Measurements from ENCODE around the gene CCNH. TPM values are rescaled to one million over a fixed set of nuclear protein-coding genes. Genes with fewer than 3 reads are reported as not detected.

CCNH gene
- total RNA-seq, 1 donor from 2014 or later, result 124 TPM

- DNase-seq (ENCODE audit: low spot score), result no peak
Observed at GRCh38 chr5:87403899-87404298, 8.8 kb downstream of the CCNH start.

GRCh38 chr5:87403409-87403808 is 9.3 kb downstream of the CCNH start:
- DNase-seq (ENCODE audit: low spot score), result no peak

GRCh38 chr5:87401626-87402025 is 11.1 kb downstream of the CCNH start:
- no peak for DNase-seq (ENCODE audit: low spot score)

GRCh38 chr5:87400305-87400899 is 12.3 kb downstream of the CCNH start:
- DNase-seq (ENCODE audit: low spot score), result no peak

GRCh38 chr5:87399720-87400119 is 13.0 kb downstream of the CCNH start:
- DNase-seq (ENCODE audit: low spot score), result no peak

GRCh38 chr5:87398981-87399614 is 13.6 kb downstream of the CCNH start:
- DNase-seq (ENCODE audit: low spot score), result no peak

GRCh38 chr5:87394411-87395165 is 18.1 kb downstream of the CCNH start:
- DNase-seq (ENCODE audit: low spot score), result no peak

GRCh38 chr5:87393331-87393730 is 19.4 kb downstream of the CCNH start:
- no peak for DNase-seq (ENCODE audit: low spot score)

GRCh38 chr5:87392801-87393200 is 19.9 kb downstream of the CCNH start:
- no peak for DNase-seq (ENCODE audit: low spot score)

GRCh38 chr5:87392170-87392569 is 20.6 kb downstream of the CCNH start:
- DNase-seq (ENCODE audit: low spot score), result no peak

- no peak for DNase-seq (ENCODE audit: low spot score)
Observed at GRCh38 chr5:87390576-87391199, 22.0 kb downstream of the CCNH start.

GRCh38 chr5:87390075-87390474 is 22.7 kb downstream of the CCNH start:
- no peak for DNase-seq (ENCODE audit: low spot score)

GRCh38 chr5:87389296-87390034 is 23.3 kb downstream of the CCNH start:
- DNase-seq (ENCODE audit: low spot score), result no peak

GRCh38 chr5:87388129-87388528 is 24.6 kb downstream of the CCNH start:
- no peak for DNase-seq (ENCODE audit: low spot score)

- DNase-seq (ENCODE audit: low spot score), result no peak
Observed at GRCh38 chr5:87385802-87386201, 26.9 kb downstream of the CCNH start.

GRCh38 chr5:87383216-87383615 is 29.5 kb downstream of the CCNH start:
- no peak for DNase-seq (ENCODE audit: low spot score)

- DNase-seq (ENCODE audit: low spot score), result no peak
Observed at GRCh38 chr5:87382224-87382623, 30.5 kb downstream of the CCNH start.

- no peak for DNase-seq (ENCODE audit: low spot score)
Observed at GRCh38 chr5:87372705-87373104, 40.0 kb downstream of the CCNH start.

GRCh38 chr5:87369431-87369830 is 43.3 kb downstream of the CCNH start:
- DNase-seq (ENCODE audit: low spot score), result no peak

GRCh38 chr5:87368601-87369000 is 44.1 kb downstream of the CCNH start:
- DNase-seq (ENCODE audit: low spot score), result peak; percentile 22

- DNase-seq (ENCODE audit: low spot score), result no peak
Observed at GRCh38 chr5:87367243-87367642, 45.5 kb downstream of the CCNH start.

All from umbilical cord (tissue), 2 donors.